ENCODE results near the gene MED29. TPM values are rescaled to one million over a fixed set of nuclear protein-coding genes. Genes with fewer than 3 reads are reported as not detected.

MED29 gene
- total RNA-seq, 1 donor from 2014 or later: 60.8 TPM

DNA sequence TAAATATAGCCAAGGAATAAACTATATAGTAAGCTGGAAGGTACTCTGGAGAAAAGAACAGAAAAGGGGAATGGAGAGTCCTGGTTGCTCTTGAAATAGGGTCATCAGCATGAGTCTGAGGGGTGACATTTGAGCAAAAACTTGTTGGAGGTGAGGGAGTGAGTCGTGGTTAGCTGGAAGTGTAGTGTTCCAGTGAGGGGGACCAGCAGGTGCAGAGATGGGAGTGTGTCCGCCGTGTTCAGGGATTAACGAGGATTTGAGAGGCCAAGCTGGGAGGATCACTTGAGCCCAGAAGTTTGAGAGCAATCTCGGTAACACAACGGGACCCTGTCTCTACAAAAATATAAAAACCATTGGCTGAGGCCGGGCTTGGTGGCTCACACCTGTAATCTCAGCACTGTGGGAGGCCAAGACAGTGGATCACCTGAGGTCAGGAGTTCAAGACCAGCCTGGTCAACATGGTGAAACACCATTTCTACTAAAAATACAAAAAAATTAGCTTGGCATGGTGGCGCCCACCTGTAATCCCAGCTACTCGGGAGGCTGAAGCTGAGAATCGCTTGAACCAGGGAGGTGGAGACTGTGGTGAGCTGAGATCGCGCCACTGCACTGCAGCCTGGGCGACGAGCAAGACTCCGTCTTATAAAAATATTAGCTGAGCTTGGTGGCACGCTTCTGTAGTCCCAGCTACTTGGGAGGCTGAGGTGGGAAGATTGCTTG is 55.3 kb downstream of the MED29 start:
- Histone ChIP-seq H3K27me3 (no peaks in the 10 kb centered on the region), H3K27ac (peak overlapping the region; percentile 91 to 96), H3K9me3 (no peaks in the 10 kb centered on the region), H3K4me3 (peak overlapping the region; percentile 86 to 92), H3K36me3 (peaks cover 9 to 17% of the 10 kb centered on the region in 2 donors), H3K4me1 (peaks cover 13 to 32% of the 10 kb centered on the region in 2 donors)
- DNase-seq (ENCODE audit: low spot score in 2 of 2): no peak
- TF ChIP-seq, protein P1, sequence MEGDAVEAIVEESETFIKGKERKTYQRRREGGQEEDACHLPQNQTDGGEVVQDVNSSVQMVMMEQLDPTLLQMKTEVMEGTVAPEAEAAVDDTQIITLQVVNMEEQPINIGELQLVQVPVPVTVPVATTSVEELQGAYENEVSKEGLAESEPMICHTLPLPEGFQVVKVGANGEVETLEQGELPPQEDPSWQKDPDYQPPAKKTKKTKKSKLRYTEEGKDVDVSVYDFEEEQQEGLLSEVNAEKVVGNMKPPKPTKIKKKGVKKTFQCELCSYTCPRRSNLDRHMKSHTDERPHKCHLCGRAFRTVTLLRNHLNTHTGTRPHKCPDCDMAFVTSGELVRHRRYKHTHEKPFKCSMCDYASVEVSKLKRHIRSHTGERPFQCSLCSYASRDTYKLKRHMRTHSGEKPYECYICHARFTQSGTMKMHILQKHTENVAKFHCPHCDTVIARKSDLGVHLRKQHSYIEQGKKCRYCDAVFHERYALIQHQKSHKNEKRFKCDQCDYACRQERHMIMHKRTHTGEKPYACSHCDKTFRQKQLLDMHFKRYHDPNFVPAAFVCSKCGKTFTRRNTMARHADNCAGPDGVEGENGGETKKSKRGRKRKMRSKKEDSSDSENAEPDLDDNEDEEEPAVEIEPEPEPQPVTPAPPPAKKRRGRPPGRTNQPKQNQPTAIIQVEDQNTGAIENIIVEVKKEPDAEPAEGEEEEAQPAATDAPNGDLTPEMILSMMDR (IDR thresholded peaks at IDR 0.05): no peak
- intact Hi-C loops (cut with DNase I): loop anchor here (10.0 kb wide), 1 partner anchor 322 kb away; the partner anchor contains the start of gene PAK4

DNA sequence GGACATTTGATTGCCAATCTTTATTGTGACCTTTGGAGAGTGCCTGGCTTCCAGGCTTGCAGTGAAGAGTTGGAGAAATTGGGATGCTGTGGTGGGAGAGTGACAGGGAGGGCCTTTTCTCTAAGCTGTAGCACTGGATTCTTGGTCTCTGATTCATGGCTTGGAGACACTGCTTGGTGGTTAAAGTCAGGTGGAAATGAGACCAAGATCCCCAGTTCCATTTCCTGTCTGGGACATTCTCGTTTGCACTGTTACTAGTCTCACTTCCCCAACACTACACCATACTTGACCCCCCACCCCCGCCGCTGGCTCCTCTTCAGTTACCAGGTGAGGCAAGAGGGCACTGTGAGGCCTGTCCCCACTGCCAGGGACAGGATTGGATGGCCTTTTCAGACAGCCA is 57.1 kb downstream of the MED29 start:
- intact Hi-C loops (cut with DNase I): loop anchor here (10.0 kb wide), 1 partner anchor 323 kb away; the partner anchor contains the start of gene PAK4

DNA sequence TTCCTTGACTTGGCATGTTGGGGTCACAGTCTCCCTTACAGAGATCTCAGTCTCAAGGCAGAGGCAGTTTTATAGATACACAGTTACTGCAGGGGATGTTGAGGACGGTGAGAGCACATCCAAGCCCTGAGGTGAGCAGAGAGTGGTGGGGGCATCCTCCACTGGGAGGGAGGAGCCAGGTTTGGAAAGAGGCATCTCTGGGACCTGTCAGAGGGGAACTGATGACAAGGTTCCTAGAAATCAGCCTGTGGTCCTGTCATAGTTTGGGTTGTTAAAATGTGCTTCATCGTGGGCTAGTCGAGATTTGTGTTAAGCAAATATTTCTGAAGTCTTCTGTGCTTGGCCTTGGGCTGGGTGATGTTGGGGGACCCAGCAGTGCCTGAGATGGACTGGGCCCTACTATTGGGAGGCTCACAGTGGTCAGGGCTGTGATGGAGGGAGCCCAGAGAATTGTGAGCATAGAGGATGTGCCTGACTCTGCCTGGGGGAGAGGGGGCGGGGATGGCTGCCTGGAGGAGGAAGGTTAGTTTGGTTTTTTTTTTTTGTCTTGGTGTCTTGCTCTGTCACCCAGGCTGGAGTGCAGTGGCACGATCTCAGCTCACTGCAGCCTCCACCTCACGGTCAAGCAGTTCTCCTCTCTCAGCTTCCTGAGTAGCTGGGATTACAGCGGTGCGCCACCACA is 58.1 kb downstream of the MED29 start:
- Histone ChIP-seq H3K9me3 (no peaks in the 10 kb centered on the region), H3K4me3 (no peak overlapping the region), H3K4me1 (peaks cover 12 to 29% of the 10 kb centered on the region in 2 donors), H3K27ac (no peak overlapping the region), H3K27me3 (no peaks in the 10 kb centered on the region), H3K36me3 (peaks cover 28 to 30% of the 10 kb centered on the region in 2 donors)
- intact Hi-C loops (cut with DNase I): loop anchor here (10.0 kb wide), 1 partner anchor 324 kb away; the partner anchor contains the start of gene PAK4
- no peak for DNase-seq (ENCODE audit: low spot score in 2 of 2)
- TF ChIP-seq, protein P1 (IDR thresholded peaks at IDR 0.05): no peak

More for the DNA sequence above, 57.1 kb downstream of the MED29 start:
- TF ChIP-seq, protein P1 (IDR thresholded peaks at IDR 0.05): no peak
- no peak for DNase-seq (ENCODE audit: low spot score in 2 of 2)
- Histone ChIP-seq H3K9me3 (no peaks in the 10 kb centered on the region), H3K4me1 (peaks cover 13 to 32% of the 10 kb centered on the region in 2 donors), H3K4me3 (no peak overlapping the region), H3K27me3 (no peaks in the 10 kb centered on the region), H3K27ac (no peak overlapping the region), H3K36me3 (peaks cover 19 to 21% of the 10 kb centered on the region in 2 donors)

Other genes starting within 250 kb of the MED29 start
- gene NCCRP1, start 194.4 kb upstream of the MED29 start, total RNA-seq: not detected
- not detected for gene SYCN, start 187.1 kb upstream of the MED29 start, total RNA-seq
- gene IFNL3, start 146.4 kb upstream of the MED29 start, total RNA-seq: not detected
- gene IFNL4, start 142.5 kb upstream of the MED29 start, total RNA-seq: not detected
- gene IFNL2, start 123.0 kb upstream of the MED29 start, total RNA-seq: not detected
- gene IFNL1, start 95.0 kb upstream of the MED29 start, total RNA-seq: not detected
- not detected for gene LRFN1, start 70.5 kb upstream of the MED29 start, total RNA-seq
- 69.2 TPM for gene GMFG, start 55.3 kb upstream of the MED29 start, total RNA-seq
- gene SAMD4B, start 49.0 kb upstream of the MED29 start, total RNA-seq: 358 TPM
- gene PAF1, start 272 bp upstream of the MED29 start, total RNA-seq: 12.7 TPM
- 1,166 TPM for gene ZFP36, start 15.5 kb downstream of the MED29 start, total RNA-seq
- 52.9 TPM for gene PLEKHG2, start 21.3 kb downstream of the MED29 start, total RNA-seq
- 1,453 TPM for gene RPS16, start 44.6 kb downstream of the MED29 start, total RNA-seq
- gene SUPT5H, start 54.2 kb downstream of the MED29 start, total RNA-seq: 142 TPM
- 92.0 TPM for gene TIMM50, start 89.5 kb downstream of the MED29 start, total RNA-seq
- not detected for gene DLL3, start 107.6 kb downstream of the MED29 start, total RNA-seq
- gene SELENOV, start 123.8 kb downstream of the MED29 start, total RNA-seq: not detected
- not detected for gene EID2B, start 141.5 kb downstream of the MED29 start, total RNA-seq
- 11.8 TPM for gene EID2, start 148.8 kb downstream of the MED29 start, total RNA-seq
- gene LGALS13, start 211.1 kb downstream of the MED29 start, total RNA-seq: not detected